K562 (cell line): ENCODE measurements around the gene ZNF335. TPM values are rescaled to one million over a fixed set of nuclear protein-coding genes. Genes with fewer than 3 reads are reported as not detected.

Source experiments
- GMEB1 ChIP-seq: fragments of 250-450 bp; sonication (Bioruptor Pico); IDR thresholded peaks from 2 replicates; pipeline ENCODE4 v1.4.0; 2020; ENCODE audit warnings: mild to moderate bottlenecking
- MTA3 ChIP-seq: fragments of 450-650 bp; formaldehyde crosslinking; IDR thresholded peaks from 2 replicates; pipeline ENCODE4 v1.6.1; 2017; ENCODE audit warnings: mild to moderate bottlenecking, borderline replicate concordance
- NFIC ChIP-seq: fragments of 450-650 bp; IDR thresholded peaks from 2 replicates; pipeline ENCODE4 v1.6.1; 2017; ENCODE audit warnings: mild to moderate bottlenecking, inconsistent platforms
- NR4A1 ChIP-seq, 2 experiments: fragments of 250-450 bp in 1 of 2; fragments of 450-650 bp in 1 of 2; sonication (Bioruptor Pico) in 1 of 2; IDR thresholded peaks; 2 replicates each; pipeline versions ENCODE4 v1.4.0 to v1.6.1; 2016 to 2020; ENCODE audit warnings: mild to moderate bottlenecking in 2 of 2, missing compliant biosample characterization in 1 of 2, missing genetic modification characterization in 1 of 2, moderate library complexity in 1 of 2
- PRPF4 ChIP-seq: fragments of 200-400 bp; formaldehyde crosslinking; IDR thresholded peaks from one replicate; pipeline ENCODE4 v1.6.1; 2017; ENCODE audit warnings: low read length, low read depth, mild to moderate bottlenecking; ENCODE audit not compliant: insufficient read depth, poor library complexity, severe bottlenecking
- RBFOX2 ChIP-seq: fragments of 200-400 bp; formaldehyde crosslinking; IDR thresholded peaks from 2 replicates; pipeline ENCODE4 v1.6.1; 2017; ENCODE audit warnings: low read depth, mild to moderate bottlenecking, low read length, moderate library complexity
- REST ChIP-seq, 2 experiments: fragments of 450-650 bp; formaldehyde crosslinking in 1 of 2; IDR thresholded peaks; 2 replicates each; pipeline versions ENCODE4 v1.4.0 to v1.6.1; 2014 to 2020; ENCODE audit warnings: mild to moderate bottlenecking in 2 of 2, borderline replicate concordance in 1 of 2, low read depth in 1 of 2
- ZNF175 ChIP-seq: fragments of 200-800 bp; sonication (Bioruptor generic); IDR thresholded peaks from 2 replicates; pipeline ENCODE4 v1.6.1; 2016; ENCODE audit warnings: low read depth, mild to moderate bottlenecking, missing genetic modification characterization, missing compliant biosample characterization
- polyA plus RNA-seq, 8 experiments: library from polyadenylated mRNA; depleted of rRNA in 4 of 8; stranded (reverse) in 5 of 8; unstranded in 3 of 8; fragments of >200 nt; fragmentation: Nextera tagmentation in 2 of 8; fragmentation: Illumina TruSeq in 1 of 8; extraction: Ambion mirVana in 2 of 8; extraction: Trizol in 1 of 8; gene quantifications; 2 replicates each; pipeline versions ENCODE4 v1.2.1 to v1.2.3, GENCODE V29; 2011 to 2014; ENCODE audit warnings: inconsistent platforms in 1 of 8, missing spikeins in 1 of 8
- total RNA-seq, 7 experiments: library from RNA; depleted of rRNA in 6 of 7; stranded (reverse); fragments of >200 nt in 6 of 7; fragmentation: Illumina TruSeq in 2 of 7; extraction: Trizol in 2 of 7; gene quantifications; 2 replicates each; pipeline versions ENCODE4 v1.2.1 to v1.2.3, GENCODE V29; 2011 to 2021; ENCODE audit warnings: low replicate concordance in 1 of 7

ZNF335 gene
- total and polyA plus RNA-seq, 9 of the 15 experiments (the other 6 are each of a cell fraction or from before 2014, with no cell fraction given) = 0.39 to 16.0 (median 7.6) TPM

GRCh38 chr20:45934586-45935415 lies 37.2 kb downstream of the ZNF335 start, which contains the start of gene PCIF1 (continued):
- TF ChIP-seq RBFOX2 (peak; percentile 98), MTA3 (peak; percentile 93; the same call in 1 of the 2 replicates), REST (IDR thresholded peaks at IDR 0.05; ENCODE audit: borderline replicate concordance) (peak; percentile 78), REST (CRISPR knock-in tag; IDR thresholded peaks at IDR 0.05; ENCODE audit: low read depth) (peak; percentile 86), GMEB1 (CRISPR knock-in tag) (peak; percentile 65), ZNF175 (CRISPR knock-in tag) (peak; percentile 72; the same call in 1 of the 2 replicates), PRPF4 (peak; percentile 73), NR4A1 (CRISPR knock-in tag; IDR thresholded peaks at IDR 0.05) (no peak), NR4A1 (tag; IDR thresholded peaks at IDR 0.05) (peak; percentile 62; the same call in 1 of the 2 replicates), NFIC (peak; percentile 63)
